HG02610 (cell line): Measurements from ENCODE around the gene FHIT.
A peak's percentile ranks its signal among the peaks of the same experiment; 100 is the strongest.

Experiments used
- ATAC-seq: cut with Tn5 transposase; IDR thresholded peaks from one replicate; pipeline ENCODE4 v1.9.1; 2021; ENCODE audit warnings: mild to moderate bottlenecking, moderate library complexity; ENCODE audit not compliant: unreplicated experiment

FHIT gene

GRCh38 chr3:60867200-60867599 is 384.1 kb downstream of the FHIT start:
- ATAC-seq = no peak

- ATAC-seq = no peak
Measured at GRCh38 chr3:60856257-60857046, 394.8 kb downstream of the FHIT start.

- ATAC-seq = no peak
Measured at GRCh38 chr3:60855250-60855649, 396.0 kb downstream of the FHIT start.

- ATAC-seq = no peak
Measured at GRCh38 chr3:60854791-60855190, 396.5 kb downstream of the FHIT start.

GRCh38 chr3:60847791-60848190 is 403.5 kb downstream of the FHIT start:
- no peak for ATAC-seq

- no peak for ATAC-seq
Measured at GRCh38 chr3:60844256-60844655, 407.0 kb downstream of the FHIT start.

- ATAC-seq = no peak
Measured at GRCh38 chr3:60841355-60841754, 409.9 kb downstream of the FHIT start.

- no peak for ATAC-seq
Measured at GRCh38 chr3:60839246-60839645, 412.0 kb downstream of the FHIT start.

- no peak for ATAC-seq
Measured at GRCh38 chr3:60835796-60836195, 415.5 kb downstream of the FHIT start.

GRCh38 chr3:60829058-60829457 is 422.2 kb downstream of the FHIT start:
- no peak for ATAC-seq

GRCh38 chr3:60827666-60828065 is 423.6 kb downstream of the FHIT start:
- ATAC-seq = no peak

- no peak for ATAC-seq
Measured at GRCh38 chr3:60826511-60826910, 424.7 kb downstream of the FHIT start.

GRCh38 chr3:60812502-60812901 is 438.8 kb downstream of the FHIT start:
- ATAC-seq = peak; percentile 75

GRCh38 chr3:60810881-60811280 is 440.4 kb downstream of the FHIT start:
- ATAC-seq = no peak

- no peak for ATAC-seq
Measured at GRCh38 chr3:60809857-60810610, 441.2 kb downstream of the FHIT start.

GRCh38 chr3:60803216-60804173 is 447.8 kb downstream of the FHIT start:
- no peak for ATAC-seq

- ATAC-seq = no peak
Measured at GRCh38 chr3:60801307-60801706, 449.9 kb downstream of the FHIT start.

- no peak for ATAC-seq
Measured at GRCh38 chr3:60798456-60798855, 452.8 kb downstream of the FHIT start.

- ATAC-seq = no peak
Measured at GRCh38 chr3:60792249-60792852, 458.9 kb downstream of the FHIT start.

GRCh38 chr3:60788185-60788584 is 463.1 kb downstream of the FHIT start:
- no peak for ATAC-seq

GRCh38 chr3:60781935-60782334 is 469.3 kb downstream of the FHIT start:
- ATAC-seq = no peak
